Measurements from ENCODE around the gene UBAC2.
"Not testable (repeated sequence)": the region's sequence is repeated elsewhere in the genome, so short reads cannot be mapped to it uniquely, and the experiment has no call there.

UBAC2 gene

DNA sequence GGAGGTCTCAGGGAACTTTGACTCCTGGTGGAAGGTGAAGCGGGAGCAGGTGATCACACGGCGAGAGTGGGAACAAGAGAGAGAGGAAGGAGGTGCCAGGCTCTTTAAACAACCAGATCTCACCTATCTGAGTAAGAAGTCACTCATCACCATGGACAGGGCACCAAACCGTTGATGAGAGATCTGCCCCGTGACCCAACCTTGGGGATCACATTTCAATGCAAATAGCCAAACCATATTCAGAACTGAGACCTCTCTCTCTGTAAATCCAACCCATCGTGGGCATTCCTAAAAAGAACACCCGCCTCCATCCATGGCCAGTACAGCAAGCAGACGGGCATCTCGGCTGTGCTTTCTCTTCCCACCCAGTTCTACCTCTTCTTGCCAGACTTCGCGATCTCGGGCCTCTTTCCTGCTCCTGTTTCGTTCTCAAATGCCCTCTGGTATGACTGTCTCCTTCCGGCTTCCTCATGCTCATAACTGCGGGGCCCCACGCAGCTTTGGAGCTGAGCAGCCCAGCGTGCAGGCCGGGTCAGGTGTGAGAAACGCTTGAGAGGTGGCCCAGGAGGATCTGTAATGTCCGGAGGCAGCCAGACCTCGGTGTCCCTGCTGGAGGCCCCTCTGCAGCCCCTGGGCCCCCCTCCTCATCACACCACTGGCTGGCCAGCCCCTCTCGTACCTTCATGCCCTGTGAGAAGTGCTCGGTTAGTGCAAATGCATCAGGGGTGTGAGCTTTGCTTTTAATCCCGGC is 203.5 kb downstream of the UBAC2 start:
- no peak for TF ChIP-seq PKNOX1 (IDR thresholded peaks at IDR 0.05)
- TF ChIP-seq ZNF384 (IDR thresholded peaks at IDR 0.05): no peak
- TF ChIP-seq BHLHE40 (IDR thresholded peaks at IDR 0.05; ENCODE audit: borderline replicate concordance): no peak
- no peak for TF ChIP-seq SP1 (IDR thresholded peaks at IDR 0.05)
- no peak for TF ChIP-seq CTBP1 (IDR thresholded peaks at IDR 0.05; ENCODE audit: borderline replicate concordance)
- no peak for TF ChIP-seq ELF4 (IDR thresholded peaks at IDR 0.05)
- no peak for TF ChIP-seq FOXK2 (IDR thresholded peaks at IDR 0.05)
- TF ChIP-seq L3MBTL2 (conservative IDR thresholded peaks at IDR 0.05): no peak
- no peak for TF ChIP-seq TARDBP (IDR thresholded peaks at IDR 0.05)
- POLR2A ChIA-PET: no interaction called here
- CTCF ChIA-PET: interaction anchor here (1.2 kb wide), 1 partner anchor 31 kb away, joined by 4 read pairs; no protein-coding TSS in a partner anchor
- no peak for DNase-seq (ENCODE audit: extremely low spot score)

- no peak for DNase-seq (ENCODE audit: extremely low spot score)
- TF ChIP-seq ZNF384 (IDR thresholded peaks at IDR 0.05) (no peak), TARDBP (IDR thresholded peaks at IDR 0.05) (no peak), HDGF (IDR thresholded peaks at IDR 0.05; ENCODE audit: borderline replicate concordance) (no peak), SP1 (IDR thresholded peaks at IDR 0.05) (no peak), LEF1 (IDR thresholded peaks at IDR 0.05; ENCODE audit: borderline replicate concordance) (no peak), BHLHE40 (IDR thresholded peaks at IDR 0.05; ENCODE audit: borderline replicate concordance) (no peak), NFRKB (IDR thresholded peaks at IDR 0.05) (no peak), FOXM1 (IDR thresholded peaks at IDR 0.05; ENCODE audit: borderline replicate concordance) (no peak), PKNOX1 (IDR thresholded peaks at IDR 0.05) (no peak)
- POLR2A ChIA-PET: no interaction called here
- CTCF ChIA-PET: interaction anchor here (1.3 kb wide), 1 partner anchor 229 kb away, joined by 3 read pairs; no protein-coding TSS in a partner anchor
These were observed 205.3 kb downstream of the UBAC2 start for GRCh38 chr13:99405966-99406365.

GRCh38 chr13:99406799-99407201 is 206.1 kb downstream of the UBAC2 start:
- TF ChIP-seq SUZ12 (IDR thresholded peaks at IDR 0.05): no peak
- ChIA-PET CTCF (no interaction called here), POLR2A (no interaction called here)
- DNase-seq (ENCODE audit: extremely low spot score): no peak

- no peak for DNase-seq (ENCODE audit: extremely low spot score)
- TF ChIP-seq SP1 (IDR thresholded peaks at IDR 0.05): no peak
- no peak for TF ChIP-seq ARNT (IDR thresholded peaks at IDR 0.05)
- no peak for TF ChIP-seq LEF1 (IDR thresholded peaks at IDR 0.05; ENCODE audit: borderline replicate concordance)
- TF ChIP-seq ELF4 (IDR thresholded peaks at IDR 0.05): no peak
- no peak for TF ChIP-seq SUZ12 (IDR thresholded peaks at IDR 0.05)
- no peak for TF ChIP-seq NFRKB (IDR thresholded peaks at IDR 0.05)
- TF ChIP-seq FOXK2 (IDR thresholded peaks at IDR 0.05): no peak
- TF ChIP-seq PKNOX1 (IDR thresholded peaks at IDR 0.05): no peak
- no peak for TF ChIP-seq BHLHE40 (IDR thresholded peaks at IDR 0.05; ENCODE audit: borderline replicate concordance)
- no peak for TF ChIP-seq TARDBP (IDR thresholded peaks at IDR 0.05)
- no peak for TF ChIP-seq ZNF384 (IDR thresholded peaks at IDR 0.05)
- no peak for TF ChIP-seq FOXA1 (IDR thresholded peaks at IDR 0.05)
- TF ChIP-seq FOXM1 (IDR thresholded peaks at IDR 0.05; ENCODE audit: borderline replicate concordance): no peak
- TF ChIP-seq CTBP1 (IDR thresholded peaks at IDR 0.05; ENCODE audit: borderline replicate concordance): no peak
- no peak for TF ChIP-seq HDGF (IDR thresholded peaks at IDR 0.05; ENCODE audit: borderline replicate concordance)
- TF ChIP-seq L3MBTL2 (conservative IDR thresholded peaks at IDR 0.05): no peak
- POLR2A ChIA-PET: no interaction called here
- CTCF ChIA-PET: no interaction called here
These were observed 207.4 kb downstream of the UBAC2 start for GRCh38 chr13:99407906-99408702.

DNA sequence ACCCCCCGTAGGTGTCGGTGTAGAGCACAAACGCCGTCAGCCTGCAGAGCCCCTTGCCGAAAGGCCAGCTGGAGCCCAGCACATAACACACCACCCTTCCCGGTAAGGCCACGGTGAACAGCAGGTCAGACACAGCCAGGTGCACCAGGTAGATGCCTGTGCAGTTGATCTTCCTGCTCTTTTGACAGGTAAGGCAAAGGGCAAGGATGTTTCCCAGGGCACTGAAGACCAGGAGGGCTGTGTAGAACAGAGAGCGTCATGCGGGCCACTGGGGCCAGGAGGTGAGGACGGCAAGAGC is 208.0 kb downstream of the UBAC2 start:
- TF ChIP-seq NFRKB (IDR thresholded peaks at IDR 0.05) (no peak), ZNF384 (IDR thresholded peaks at IDR 0.05) (no peak), HDGF (IDR thresholded peaks at IDR 0.05; ENCODE audit: borderline replicate concordance) (no peak), FOXA1 (IDR thresholded peaks at IDR 0.05) (no peak), LEF1 (IDR thresholded peaks at IDR 0.05; ENCODE audit: borderline replicate concordance) (no peak), PKNOX1 (IDR thresholded peaks at IDR 0.05) (no peak), SP1 (IDR thresholded peaks at IDR 0.05) (no peak), SUZ12 (IDR thresholded peaks at IDR 0.05) (no peak), CTBP1 (IDR thresholded peaks at IDR 0.05; ENCODE audit: borderline replicate concordance) (no peak)
- CTCF ChIA-PET: no interaction called here
- POLR2A ChIA-PET: no interaction called here
- DNase-seq (ENCODE audit: extremely low spot score): no peak

GRCh38 chr13:99409461-99410083 is 208.9 kb downstream of the UBAC2 start:
- DNase-seq (ENCODE audit: extremely low spot score); CTCF ChIA-PET; POLR2A ChIA-PET: not testable (repeated sequence)

- CTCF ChIA-PET; DNase-seq (ENCODE audit: extremely low spot score); POLR2A ChIA-PET: not testable (repeated sequence)
These were observed 210.2 kb downstream of the UBAC2 start for GRCh38 chr13:99410646-99411475.
